Activated T-cell treated with anti-CD3 and anti-CD28 coated beads, Interleukin-2, amount 50 U/mL, for 72 hours (primary cell): ENCODE results near the gene ADA. TPM values are rescaled to one million over a fixed set of nuclear protein-coding genes. Genes with fewer than 3 reads are reported as not detected.

Experiments
- ATAC-seq, 2 donors: fragments of 150-1000 bp; cut with Tn5 transposase; replicated peaks in 1 of 2; 2 replicates each; pipeline ENCODE4 v1.10.0; 2021; ENCODE audit warnings: moderate library complexity in 2 of 2, mild to moderate bottlenecking in 1 of 2
- DNase-seq, 2 donors: peaks; one replicate each; pipeline ENCODE4 v3.0.0; 2021 to 2022; ENCODE audit warnings: mixed read lengths in 1 of 2
- H3K27ac Mint-ChIP-seq: one replicate; pipeline ENCODE4 v1.8.0; 2022; ENCODE audit warnings: mild to moderate bottlenecking, moderate library complexity, mixed read lengths
- H3K27me3 Mint-ChIP-seq: one replicate; pipeline ENCODE4 v1.8.0; 2022; ENCODE audit warnings: low read depth, mixed read lengths
- H3K36me3 Mint-ChIP-seq, 2 donors: one replicate each; pipeline ENCODE4 v1.8.0; 2022; ENCODE audit warnings: mixed read lengths in 2 of 2, mild to moderate bottlenecking in 1 of 2; ENCODE audit not compliant: insufficient read depth in 2 of 2
- H3K4me1 Mint-ChIP-seq: one replicate; pipeline ENCODE4 v1.8.0; 2022; ENCODE audit warnings: low read depth, mixed read lengths
- H3K4me3 Mint-ChIP-seq, 2 donors: one replicate each; pipeline ENCODE4 v1.8.0; 2022; ENCODE audit warnings: mild to moderate bottlenecking in 2 of 2, mixed read lengths in 2 of 2, moderate library complexity in 2 of 2
- H3K9me3 Mint-ChIP-seq, 2 donors: one replicate each; pipeline ENCODE4 v1.8.0; 2022; ENCODE audit warnings: mixed read lengths in 2 of 2
- total RNA-seq, 2 donors: library from RNA; stranded (reverse); gene quantifications; one replicate each; pipeline ENCODE4 v1.2.3, GENCODE V29; 2022

Gene ADA
- total RNA-seq, 2 donors from 2014 or later = 26.7 to 43.4 TPM

DNA sequence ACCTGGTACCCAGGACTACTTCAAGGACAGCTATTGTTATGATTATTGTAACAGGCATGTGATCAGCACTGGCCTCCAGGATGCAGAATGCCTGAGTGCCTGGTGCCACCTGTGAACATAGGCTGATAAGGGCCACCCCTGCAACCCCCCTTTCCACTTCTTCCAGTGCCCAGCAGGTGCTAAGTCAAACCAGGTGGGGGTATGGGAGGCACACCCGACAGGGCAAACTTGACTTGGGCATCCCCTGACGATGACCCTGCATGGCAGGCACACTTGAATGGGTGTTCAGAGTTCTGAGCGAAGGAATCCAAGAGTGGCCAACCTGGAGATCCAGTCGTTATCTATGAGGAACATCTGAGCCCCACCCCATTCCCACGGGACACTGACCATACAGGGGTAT is 3.4 kb downstream of the ADA start:
- Mint-ChIP-seq H3K27me3 (no peaks in the 10 kb centered on the region), H3K9me3 (no peaks in the 10 kb centered on the region), H3K36me3 (peaks cover 0 to 3% of the 10 kb centered on the region in 2 donors), H3K27ac (no peak overlapping the region), H3K4me1 (peaks cover 84% of the 10 kb centered on the region), H3K4me3 (no peak overlapping the region)
- no peak for DNase-seq
- ATAC-seq = no peak

DNA sequence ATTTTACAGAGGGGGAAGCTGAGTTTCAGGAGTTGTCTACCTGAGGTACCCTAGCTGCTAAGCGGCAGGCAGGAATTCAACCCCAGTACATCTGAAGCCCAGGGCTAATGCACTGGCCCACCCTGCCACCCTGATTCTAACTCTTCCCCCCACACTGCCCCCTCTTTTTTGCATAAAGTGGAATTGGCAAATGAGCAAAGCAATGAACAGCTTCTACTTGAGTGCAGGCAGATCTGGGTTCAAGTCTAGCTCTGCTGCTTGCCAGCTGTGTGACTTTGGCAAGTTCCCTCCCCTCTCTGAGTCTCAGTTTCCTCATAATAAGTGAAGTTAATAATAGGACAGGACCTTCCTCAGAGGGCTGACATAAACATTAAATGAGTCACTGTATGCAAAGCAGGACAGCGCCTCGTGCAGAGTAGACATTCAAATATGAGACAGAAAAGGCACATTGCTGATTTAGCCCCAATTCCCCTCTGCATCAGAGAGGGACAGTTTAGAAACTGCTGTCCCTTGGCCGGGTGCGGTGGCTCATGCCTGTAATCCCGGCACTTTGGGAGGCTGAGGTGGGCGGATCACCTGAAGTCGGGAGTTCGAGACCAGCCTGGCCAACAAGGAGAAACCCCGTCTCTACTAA is 4.7 kb downstream of the ADA start:
- H3K4me3 Mint-ChIP-seq = peak overlapping the region; percentile 39 to 66
- no peaks in the 10 kb centered on the region for H3K9me3 Mint-ChIP-seq
- H3K4me1 Mint-ChIP-seq = peaks cover 88% of the 10 kb centered on the region
- no peaks in the 10 kb centered on the region for H3K27me3 Mint-ChIP-seq
- peak overlapping the region; percentile 40 for H3K27ac Mint-ChIP-seq
- DNase-seq (no peak), ATAC-seq (peak in 1 of 2 donors; percentile 8)
- H3K36me3 Mint-ChIP-seq = no peaks in the 10 kb centered on the region

DNA sequence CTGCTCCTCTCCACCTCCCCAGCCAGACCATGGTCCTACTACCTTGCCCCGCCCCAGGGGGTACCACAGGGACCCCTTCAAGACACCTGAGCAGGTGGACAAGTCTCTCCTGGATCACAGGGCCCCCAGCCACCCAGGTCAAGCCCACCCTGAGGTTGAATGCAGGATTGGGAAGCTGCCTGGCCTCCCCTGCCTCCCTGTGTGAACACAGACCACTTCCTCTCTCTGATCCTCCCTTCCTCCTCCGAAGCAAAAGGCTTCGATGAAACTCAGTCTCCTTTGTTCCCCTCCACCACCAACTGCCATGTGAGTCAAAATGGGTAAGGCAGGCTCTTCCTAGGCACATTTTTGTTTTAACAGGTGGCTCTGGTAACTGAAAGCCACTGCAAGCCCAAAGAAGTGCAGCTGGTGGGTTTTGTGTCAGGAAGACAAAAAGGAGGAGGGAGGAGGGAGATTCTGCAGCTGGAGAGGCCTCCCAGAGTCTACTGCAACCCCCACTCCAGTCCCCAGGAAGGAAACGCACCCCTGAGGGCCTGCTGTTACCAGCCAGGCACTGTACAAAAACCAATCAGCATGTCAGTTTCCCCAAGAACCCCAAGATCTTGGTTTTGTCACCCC is 5.4 kb downstream of the ADA start:
- ATAC-seq (peak in 1 of 2 donors; percentile 35), DNase-seq (peak in 1 of 2 donors; percentile 19)
- H3K36me3 Mint-ChIP-seq = peaks cover 0 to 3% of the 10 kb centered on the region in 2 donors
- peaks cover 93% of the 10 kb centered on the region for H3K4me1 Mint-ChIP-seq
- H3K27me3 Mint-ChIP-seq = no peaks in the 10 kb centered on the region
- H3K9me3 Mint-ChIP-seq = no peaks in the 10 kb centered on the region
- peak overlapping the region; percentile 39 to 66 for H3K4me3 Mint-ChIP-seq
- peak overlapping the region; percentile 12 for H3K27ac Mint-ChIP-seq

DNA sequence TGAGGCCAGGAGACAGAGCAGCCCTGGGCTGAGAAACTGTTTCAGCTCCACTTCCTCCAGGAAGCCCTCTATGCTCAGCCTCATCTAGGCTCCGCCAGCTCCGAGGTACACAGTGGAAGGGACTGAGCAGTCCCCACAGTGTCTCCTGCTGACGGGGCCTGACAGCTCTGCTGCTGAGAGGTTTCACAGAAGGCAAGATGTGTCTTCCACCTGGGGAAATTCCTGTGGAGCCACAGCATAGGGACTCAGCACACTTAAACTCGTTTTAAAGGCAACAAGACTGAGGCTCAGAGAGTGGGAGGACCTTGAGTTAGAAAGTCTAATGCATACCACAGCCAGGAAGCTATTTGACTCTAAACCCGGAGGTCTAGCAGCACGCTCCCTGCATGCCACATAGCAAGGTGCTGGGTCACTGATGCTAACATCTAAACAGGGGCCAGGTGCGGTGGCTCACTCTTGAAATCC is 6.8 kb downstream of the ADA start:
- peaks cover 85% of the 10 kb centered on the region for H3K4me1 Mint-ChIP-seq
- H3K27me3 Mint-ChIP-seq = no peaks in the 10 kb centered on the region
- DNase-seq = peak; percentile 29 to 37
- peak overlapping the region; percentile 70 to 72 for H3K4me3 Mint-ChIP-seq
- H3K36me3 Mint-ChIP-seq = peaks cover 0 to 3% of the 10 kb centered on the region in 2 donors
- H3K9me3 Mint-ChIP-seq = no peaks in the 10 kb centered on the region
- ATAC-seq = peak; percentile 57
- H3K27ac Mint-ChIP-seq = peak overlapping the region; percentile 87

DNA sequence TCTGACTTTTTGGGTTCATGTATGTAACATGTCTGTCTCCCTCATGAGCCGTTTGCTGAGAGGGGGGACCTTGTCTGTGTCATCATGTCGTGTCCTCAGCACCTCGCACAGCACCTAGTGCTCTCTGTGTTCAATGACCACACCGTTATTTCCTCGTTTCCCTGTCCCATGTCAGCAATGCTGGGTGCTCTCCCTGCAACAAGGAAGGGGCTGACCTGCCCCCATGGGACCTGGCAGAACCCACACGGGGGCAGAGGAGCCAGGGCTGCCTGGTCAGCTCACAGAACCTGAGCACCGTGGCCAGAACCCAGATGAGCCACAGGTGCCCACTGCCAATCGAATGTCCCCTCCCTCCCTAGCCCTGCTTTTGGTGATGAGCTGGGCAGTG is 7.3 kb downstream of the ADA start:
- no peak overlapping the region for H3K27ac Mint-ChIP-seq
- no peaks in the 10 kb centered on the region for H3K27me3 Mint-ChIP-seq
- DNase-seq = no peak
- peak overlapping the region; percentile 70 to 72 for H3K4me3 Mint-ChIP-seq
- peaks cover 81% of the 10 kb centered on the region for H3K4me1 Mint-ChIP-seq
- peak in 1 of 2 donors; percentile 5 for ATAC-seq
- H3K9me3 Mint-ChIP-seq = no peaks in the 10 kb centered on the region
- peaks cover 0 to 3% of the 10 kb centered on the region in 2 donors for H3K36me3 Mint-ChIP-seq

DNA sequence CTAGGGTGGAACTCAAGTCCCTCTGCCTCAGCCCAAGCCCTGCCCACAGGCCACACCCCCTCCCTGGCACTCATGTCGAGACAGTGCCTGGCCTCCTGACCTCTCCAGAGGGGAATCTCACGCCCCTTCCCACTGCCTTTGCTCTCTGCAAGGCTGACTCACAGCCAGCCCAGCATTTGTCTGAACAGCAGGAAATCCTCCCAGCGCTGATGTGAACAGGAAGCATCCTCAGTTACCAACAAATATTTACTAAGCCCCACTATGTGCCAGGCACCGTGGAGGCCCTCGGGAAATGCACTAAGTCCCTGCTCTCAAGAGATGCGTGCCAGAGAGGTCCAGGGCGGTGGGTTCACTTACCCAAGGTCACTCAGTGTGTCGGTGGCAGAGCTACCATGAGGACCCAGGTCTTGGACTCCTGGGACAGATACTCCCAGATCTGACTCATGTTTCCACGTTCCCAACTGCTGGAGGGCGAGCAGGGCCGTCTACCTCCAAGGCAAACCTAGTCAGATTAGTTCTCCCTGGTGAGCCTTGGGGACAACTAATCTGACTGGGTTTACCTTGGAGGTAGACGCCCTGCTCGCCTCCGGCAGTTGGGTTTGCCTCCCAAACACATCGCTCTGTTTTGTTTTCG is 7.8 kb downstream of the ADA start:
- Mint-ChIP-seq H3K27ac (peak overlapping the region; percentile 67), H3K4me1 (peaks cover 76% of the 10 kb centered on the region), H3K9me3 (no peaks in the 10 kb centered on the region), H3K27me3 (no peaks in the 10 kb centered on the region), H3K4me3 (peak overlapping the region; percentile 72 to 80), H3K36me3 (peaks cover 0 to 3% of the 10 kb centered on the region in 2 donors)
- ATAC-seq (peak; percentile 20 to 34), DNase-seq (peak; percentile 35 to 38)

DNA sequence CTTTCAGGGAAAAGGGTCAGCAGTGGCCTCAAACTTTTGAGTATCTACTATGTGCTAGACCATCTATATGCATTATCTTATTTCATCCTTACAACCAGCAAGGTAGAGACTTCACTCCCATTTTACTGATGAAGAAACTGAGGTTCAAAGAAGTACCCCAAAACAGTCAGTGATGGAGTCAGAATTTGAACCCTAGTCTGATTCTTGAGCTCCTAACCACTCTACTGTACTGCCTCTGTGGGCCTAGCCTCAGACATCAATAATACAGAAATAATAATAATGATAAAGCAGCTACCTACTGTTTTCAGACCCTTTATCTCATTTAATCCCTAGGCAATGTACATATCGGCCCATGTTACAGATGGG is 8.4 kb downstream of the ADA start:
- H3K4me3 Mint-ChIP-seq = peak overlapping the region; percentile 69 to 80
- no peaks in the 10 kb centered on the region for H3K9me3 Mint-ChIP-seq
- H3K36me3 Mint-ChIP-seq = peaks cover 0 to 3% of the 10 kb centered on the region in 2 donors
- DNase-seq = no peak
- peak overlapping the region; percentile 67 for H3K27ac Mint-ChIP-seq
- no peaks in the 10 kb centered on the region for H3K27me3 Mint-ChIP-seq
- no peak for ATAC-seq
- H3K4me1 Mint-ChIP-seq = peaks cover 70% of the 10 kb centered on the region

DNA sequence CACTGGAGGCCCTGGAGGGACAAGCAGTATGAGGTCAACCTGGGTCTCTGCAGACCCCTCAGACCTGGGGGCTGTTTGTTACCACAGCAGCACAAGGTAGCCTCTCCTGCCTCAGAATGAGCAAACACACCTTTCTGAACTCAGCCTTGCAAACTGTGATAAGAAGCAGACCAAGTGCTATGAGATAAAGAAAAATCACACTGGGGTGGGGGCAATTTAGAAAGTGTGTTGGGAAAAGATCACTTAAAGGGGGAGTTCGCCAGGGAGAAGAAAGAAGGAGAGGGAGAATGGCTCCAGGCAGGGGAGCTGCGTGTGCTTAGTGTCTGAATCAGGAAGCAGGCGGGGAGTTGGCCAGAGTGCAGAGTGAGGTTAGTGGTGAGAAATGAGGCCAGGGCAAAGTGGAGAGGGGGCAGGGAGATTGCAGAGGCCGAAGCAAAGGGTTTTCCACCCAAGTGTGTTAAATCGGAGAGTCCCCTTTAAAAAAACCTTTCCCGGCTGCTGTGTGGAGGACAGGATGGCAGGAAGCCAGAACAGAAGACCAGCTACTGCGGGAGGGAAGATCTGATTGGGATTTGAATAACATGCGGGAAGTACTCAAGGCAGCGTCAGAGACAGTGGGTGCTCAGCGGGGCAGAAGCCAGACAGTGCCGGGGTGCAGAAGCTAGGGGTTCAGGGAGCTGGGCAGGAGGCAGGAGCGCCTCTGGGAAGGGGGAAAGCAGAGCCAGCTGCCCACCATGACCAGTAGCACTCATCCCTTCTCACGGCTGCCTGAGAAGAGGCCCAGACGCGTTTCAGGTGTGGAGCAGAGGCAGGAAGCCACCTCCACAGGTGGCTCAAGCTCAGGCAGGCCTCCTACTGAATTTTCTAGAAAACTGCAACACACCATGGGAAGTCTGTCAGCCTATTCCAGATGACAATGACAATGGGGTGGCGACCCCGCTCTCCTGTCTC is 9.0 kb downstream of the ADA start:
- Mint-ChIP-seq H3K27ac (peak overlapping the region; percentile 61), H3K27me3 (no peaks in the 10 kb centered on the region), H3K36me3 (peaks cover 0 to 3% of the 10 kb centered on the region in 2 donors), H3K9me3 (no peaks in the 10 kb centered on the region), H3K4me1 (peaks cover 67% of the 10 kb centered on the region), H3K4me3 (peak overlapping the region; percentile 69 to 80)
- DNase-seq (peak in 1 of 2 donors; percentile 43), ATAC-seq (peak; percentile 33 to 41)

DNA sequence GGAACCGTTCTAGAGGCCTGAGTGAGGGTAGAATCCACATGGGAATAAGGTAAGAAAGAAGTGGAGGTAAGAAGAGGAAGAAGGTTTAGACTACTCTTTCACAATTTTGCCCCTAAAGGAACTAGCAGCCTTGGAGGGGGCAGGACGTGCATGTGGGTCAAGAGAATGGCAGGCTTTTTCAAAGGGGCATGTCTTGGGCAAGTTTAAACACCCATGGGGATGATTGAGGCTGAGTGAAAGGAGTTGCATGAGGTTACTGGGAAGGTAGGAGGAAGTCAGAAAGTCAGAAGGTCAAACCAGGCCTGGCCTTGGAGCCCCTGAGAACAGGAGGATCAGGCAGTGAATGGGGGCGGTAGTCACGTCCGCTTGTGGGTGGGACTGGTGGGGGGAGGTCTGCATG is 10.2 kb downstream of the ADA start:
- no peaks in the 10 kb centered on the region for H3K9me3 Mint-ChIP-seq
- peak overlapping the region in 1 of 2 donors; percentile 50 for H3K4me3 Mint-ChIP-seq
- peaks cover 0 to 3% of the 10 kb centered on the region in 2 donors for H3K36me3 Mint-ChIP-seq
- no peak overlapping the region for H3K27ac Mint-ChIP-seq
- no peaks in the 10 kb centered on the region for H3K27me3 Mint-ChIP-seq
- ATAC-seq (no peak), DNase-seq (no peak)
- peaks cover 56% of the 10 kb centered on the region for H3K4me1 Mint-ChIP-seq

DNA sequence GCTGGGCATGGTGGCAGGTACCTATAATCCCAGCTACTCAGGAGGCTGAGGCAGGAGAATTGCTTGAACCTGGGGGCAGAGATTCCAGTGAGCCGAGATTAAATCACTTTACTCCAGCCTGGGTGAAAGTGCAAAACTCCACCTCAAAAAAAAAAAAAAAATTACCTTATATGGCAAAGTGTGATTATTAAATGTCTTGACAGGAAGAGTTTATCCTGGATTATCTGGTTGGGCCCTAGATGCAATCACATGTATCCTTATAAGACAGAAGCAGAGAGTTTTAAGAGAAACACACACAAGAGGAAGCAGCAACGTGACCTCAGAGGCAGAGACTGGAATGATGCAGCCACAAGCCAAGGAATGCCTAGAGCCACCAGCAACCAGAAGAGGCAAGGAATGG is 11.0 kb downstream of the ADA start:
- H3K27me3 Mint-ChIP-seq = no peaks in the 10 kb centered on the region
- peaks cover 0 to 3% of the 10 kb centered on the region in 2 donors for H3K36me3 Mint-ChIP-seq
- no peak for DNase-seq
- no peak overlapping the region for H3K4me3 Mint-ChIP-seq
- H3K9me3 Mint-ChIP-seq = no peaks in the 10 kb centered on the region
- H3K4me1 Mint-ChIP-seq = peaks cover 48% of the 10 kb centered on the region
- ATAC-seq = no peak
- H3K27ac Mint-ChIP-seq = no peak overlapping the region

DNA sequence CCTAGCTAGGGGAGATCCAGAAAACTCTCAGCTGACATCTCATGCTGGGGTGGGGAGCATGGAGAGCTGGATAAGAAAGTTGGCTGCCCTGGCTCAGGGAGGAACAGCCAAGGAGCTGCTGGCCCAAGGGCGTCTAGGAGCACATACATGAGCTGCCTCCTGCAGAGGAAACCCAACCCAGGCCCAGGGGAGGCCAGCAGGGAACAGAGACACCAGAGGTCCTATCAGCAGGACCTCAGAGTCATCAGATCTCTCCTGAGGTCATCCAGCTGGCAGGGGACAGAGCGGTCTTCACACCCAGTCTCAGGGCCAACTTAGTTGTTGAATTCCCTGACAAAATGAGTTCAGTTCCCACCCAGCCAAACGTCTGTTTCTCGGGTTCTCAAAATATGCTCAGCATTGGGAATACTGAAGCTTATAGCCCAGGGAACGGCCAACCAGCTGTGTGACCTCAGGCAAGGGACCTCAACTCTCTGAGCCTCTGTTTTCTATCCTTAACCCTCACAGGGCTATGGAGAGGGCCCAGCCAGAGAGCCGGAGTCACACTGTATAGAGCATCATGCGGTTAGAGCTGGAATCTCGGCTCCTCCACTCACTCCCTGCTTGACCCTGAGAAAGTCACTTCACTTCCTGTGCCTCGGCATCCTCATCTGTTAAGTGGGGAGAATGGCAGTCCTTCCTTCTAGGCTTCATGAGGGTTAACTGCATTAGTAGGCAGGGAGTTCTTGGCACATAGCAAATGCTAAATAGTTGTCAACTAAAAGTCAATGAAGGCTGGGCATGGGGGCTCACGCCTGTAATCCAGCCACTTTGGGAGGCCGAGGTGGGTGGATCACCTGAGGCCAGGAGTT is 13.8 kb downstream of the ADA start:
- H3K27ac Mint-ChIP-seq = no peak overlapping the region

DNA sequence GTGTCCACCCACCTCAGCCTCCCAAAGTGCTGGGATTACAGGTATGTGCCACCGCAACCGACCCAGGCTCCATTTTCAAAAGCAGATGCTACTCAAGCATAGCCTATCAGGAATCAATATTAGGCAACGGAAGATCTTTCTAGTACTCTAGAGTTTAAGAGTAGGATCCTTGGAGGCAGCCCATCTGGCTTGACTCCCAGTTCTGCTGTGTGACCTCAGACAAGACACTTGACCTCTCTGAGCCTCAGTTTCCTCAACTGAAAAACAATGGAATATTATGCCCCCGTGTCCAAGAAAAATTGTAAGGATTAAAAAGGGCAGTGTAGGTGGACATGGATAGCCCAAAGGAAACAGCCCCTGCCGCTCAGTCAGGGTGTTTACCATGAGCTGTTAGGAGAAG is 14.5 kb downstream of the ADA start:
- no peak overlapping the region for H3K27ac Mint-ChIP-seq
- H3K4me1 Mint-ChIP-seq = peaks cover 14% of the 10 kb centered on the region
- H3K27me3 Mint-ChIP-seq = no peaks in the 10 kb centered on the region
- peaks cover 0 to 3% of the 10 kb centered on the region in 2 donors for H3K36me3 Mint-ChIP-seq
- H3K4me3 Mint-ChIP-seq = no peak overlapping the region
- H3K9me3 Mint-ChIP-seq = no peaks in the 10 kb centered on the region
- ATAC-seq (no peak), DNase-seq (no peak)

More for the DNA sequence above, 13.8 kb downstream of the ADA start:
- ATAC-seq (no peak), DNase-seq (no peak)
- Mint-ChIP-seq H3K4me1 (peaks cover 21% of the 10 kb centered on the region), H3K9me3 (no peaks in the 10 kb centered on the region), H3K4me3 (no peak overlapping the region), H3K36me3 (peaks cover 0 to 3% of the 10 kb centered on the region in 2 donors), H3K27me3 (no peaks in the 10 kb centered on the region)
